GM19468 (cell line): ENCODE data around the gene RMND5A.
A peak's percentile ranks its signal among the peaks of the same experiment; 100 is the strongest.
"Not testable (repeated sequence)": the region's sequence is repeated elsewhere in the genome, so short reads cannot be mapped to it uniquely, and the experiment has no call there.

Experiments
- ATAC-seq: cut with Tn5 transposase; IDR thresholded peaks from one replicate; pipeline ENCODE4 v1.9.1; 2021; ENCODE audit warnings: mild to moderate bottlenecking, moderate library complexity, moderate number of reproducible peaks; ENCODE audit not compliant: unreplicated experiment; ENCODE audit errors: extremely low read depth

Gene RMND5A

DNA sequence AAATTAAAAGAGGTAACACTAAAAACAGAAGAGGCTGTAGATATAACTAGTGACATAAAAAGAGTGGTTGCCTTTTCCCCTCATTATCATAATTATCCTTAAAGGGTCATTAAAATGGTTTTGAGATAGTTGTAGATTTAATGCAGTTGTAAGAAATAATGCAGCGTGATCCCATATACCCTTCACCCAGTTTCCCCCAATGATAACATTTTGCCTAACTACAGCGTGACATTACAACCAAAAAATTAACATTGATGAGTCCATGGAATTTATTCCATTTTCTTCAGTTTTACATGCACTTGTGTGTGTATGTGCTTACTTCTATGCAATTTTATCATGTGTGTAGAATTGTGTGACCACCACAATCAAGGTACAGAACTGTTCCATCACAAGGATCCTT is 13.2 kb upstream of the RMND5A start:
- no peak for ATAC-seq

DNA sequence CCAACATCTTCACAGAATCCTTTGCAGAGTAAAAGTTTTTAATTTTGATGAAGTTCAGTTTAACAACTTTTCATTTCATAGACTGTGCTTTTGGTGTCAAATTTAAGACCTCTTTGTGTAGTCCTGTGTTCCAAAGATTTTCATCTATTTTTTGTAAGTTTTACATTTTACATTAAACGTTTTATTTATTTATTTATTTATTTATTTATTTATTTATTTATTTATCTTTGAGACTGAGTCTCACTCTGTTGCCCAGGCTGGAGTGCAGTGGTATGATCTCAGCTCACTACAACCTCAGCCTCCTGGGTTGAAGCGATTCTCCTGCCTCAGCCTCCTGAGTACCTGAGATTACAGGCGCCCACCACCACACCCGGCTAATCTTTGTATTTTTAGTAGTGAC is 12.0 kb upstream of the RMND5A start:
- not testable (repeated sequence) for ATAC-seq

- not testable (repeated sequence) for ATAC-seq
Observed at GRCh38 chr2:86714579-86715173, 5.4 kb upstream of the RMND5A start.

DNA sequence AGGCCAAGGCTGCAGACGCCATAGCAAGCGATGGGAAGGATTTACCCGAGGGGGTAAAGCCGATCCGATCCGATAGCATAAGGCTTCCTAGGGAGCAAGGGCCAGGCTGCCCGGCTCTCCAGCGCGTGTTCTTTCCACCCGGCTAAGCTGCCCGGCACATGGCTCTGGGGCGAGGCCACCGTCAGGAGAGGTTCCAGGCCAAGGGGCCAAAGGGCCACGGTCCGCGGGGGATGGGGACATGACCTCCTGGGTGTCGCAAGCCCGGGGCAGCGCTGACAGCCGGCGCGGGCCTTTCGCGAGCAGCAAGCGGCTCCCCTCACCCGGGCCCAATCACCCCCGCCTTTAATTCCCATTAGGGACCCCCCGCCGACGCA is 841 bp upstream of the RMND5A start:
- not testable (repeated sequence) for ATAC-seq

DNA sequence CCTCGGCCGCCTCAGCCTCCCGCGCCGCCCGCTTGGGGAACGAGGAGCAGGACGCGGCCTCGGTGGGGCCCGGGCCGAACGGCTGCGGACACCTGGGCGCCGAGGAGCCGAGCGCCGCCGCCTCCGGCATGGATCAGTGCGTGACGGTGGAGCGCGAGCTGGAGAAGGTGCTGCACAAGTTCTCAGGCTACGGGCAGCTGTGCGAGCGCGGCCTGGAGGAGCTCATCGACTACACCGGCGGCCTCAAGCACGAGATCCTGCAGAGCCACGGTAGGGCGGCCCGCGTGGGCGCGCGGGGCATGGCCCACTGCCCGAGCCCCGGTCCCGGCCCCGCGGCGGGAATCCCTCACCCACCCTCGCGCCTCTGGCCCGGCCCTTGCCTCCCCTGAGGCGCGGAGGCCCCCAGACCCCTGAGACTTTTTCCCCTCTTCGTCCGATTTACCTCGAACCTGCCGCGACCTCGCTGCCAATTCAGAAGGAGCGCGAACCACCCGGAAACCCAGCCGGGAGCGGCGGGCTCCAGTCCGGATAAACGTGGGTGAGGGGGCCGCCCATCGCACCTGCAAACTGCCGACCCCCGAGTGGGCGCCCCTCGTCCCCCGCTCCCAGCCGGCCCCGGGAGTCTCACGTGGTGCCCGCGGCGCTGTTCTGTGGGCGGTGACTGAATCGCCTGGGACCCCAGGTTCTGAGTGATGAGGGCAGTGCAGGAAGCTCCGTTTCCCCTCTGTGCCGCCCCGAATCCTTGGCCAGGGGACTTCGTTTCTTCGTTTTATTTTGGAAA is 639 bp downstream of the RMND5A start:
- peak; percentile 6 for ATAC-seq

DNA sequence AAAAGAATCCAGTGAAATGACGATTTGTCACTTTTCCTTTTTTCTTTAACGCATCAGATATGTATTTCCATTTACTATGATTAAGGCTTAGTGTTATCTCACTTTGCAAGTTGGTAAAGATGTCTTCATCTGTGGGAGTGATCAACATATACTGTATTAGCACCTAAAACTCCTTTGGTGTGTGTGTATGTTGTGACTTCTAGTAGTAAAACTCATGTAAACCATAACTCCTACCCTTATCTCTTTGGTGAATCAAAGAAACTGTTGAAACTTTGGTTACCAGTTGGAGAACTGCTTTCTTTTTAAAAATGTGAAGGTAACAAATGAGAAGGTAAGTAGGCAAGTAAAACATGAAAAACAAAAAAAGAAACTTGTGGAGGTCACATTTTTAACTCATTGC is 5.6 kb downstream of the RMND5A start:
- not testable (repeated sequence) for ATAC-seq

GRCh38 chr2:86732040-86732525 is 12.0 kb downstream of the RMND5A start:
- not testable (repeated sequence) for ATAC-seq

DNA sequence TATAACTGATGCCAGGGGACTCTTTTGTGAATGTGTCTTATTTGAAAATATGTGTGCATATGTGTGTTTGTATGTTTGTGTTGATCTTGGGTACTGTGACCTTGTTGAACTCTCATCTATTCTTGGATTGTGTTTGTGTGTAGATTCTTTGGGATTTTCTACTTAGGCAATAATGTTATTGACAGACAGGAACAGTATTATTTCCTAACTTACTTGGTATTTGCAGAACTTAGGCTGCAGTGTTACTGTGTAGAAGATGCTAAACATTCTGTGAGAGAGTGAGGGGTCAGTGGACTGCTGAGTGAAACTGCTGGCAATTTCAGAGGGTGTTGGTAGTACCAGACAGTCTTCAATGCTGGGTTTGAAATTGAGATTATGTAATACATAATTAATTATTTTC is 12.7 kb downstream of the RMND5A start:
- ATAC-seq, result not testable (repeated sequence)

GRCh38 chr2:86733528-86733927 is 13.4 kb downstream of the RMND5A start:
- ATAC-seq, result not testable (repeated sequence)

DNA sequence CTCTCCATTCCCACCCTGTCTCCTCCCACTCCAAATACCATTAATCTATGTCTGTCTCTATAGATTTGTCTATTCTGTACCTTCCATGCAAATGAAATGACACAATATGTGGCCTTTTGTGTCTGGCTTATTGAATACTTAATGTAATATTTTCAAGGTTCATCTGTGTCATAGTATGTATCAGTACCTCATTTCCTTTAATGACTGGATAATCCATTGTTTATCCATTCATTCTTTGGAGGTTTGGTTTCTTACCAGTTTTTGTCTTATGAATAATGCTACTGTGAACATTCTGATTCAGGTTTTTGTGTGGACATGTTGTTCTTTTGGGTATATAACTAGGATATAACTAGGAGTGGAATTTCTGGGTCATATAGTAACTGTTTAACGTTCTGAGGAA is 14.8 kb downstream of the RMND5A start:
- ATAC-seq, result not testable (repeated sequence)

GRCh38 chr2:86739485-86739884 is 19.4 kb downstream of the RMND5A start:
- ATAC-seq, result not testable (repeated sequence)

- ATAC-seq, result not testable (repeated sequence)
Observed at GRCh38 chr2:86739889-86740288, 19.8 kb downstream of the RMND5A start.

DNA sequence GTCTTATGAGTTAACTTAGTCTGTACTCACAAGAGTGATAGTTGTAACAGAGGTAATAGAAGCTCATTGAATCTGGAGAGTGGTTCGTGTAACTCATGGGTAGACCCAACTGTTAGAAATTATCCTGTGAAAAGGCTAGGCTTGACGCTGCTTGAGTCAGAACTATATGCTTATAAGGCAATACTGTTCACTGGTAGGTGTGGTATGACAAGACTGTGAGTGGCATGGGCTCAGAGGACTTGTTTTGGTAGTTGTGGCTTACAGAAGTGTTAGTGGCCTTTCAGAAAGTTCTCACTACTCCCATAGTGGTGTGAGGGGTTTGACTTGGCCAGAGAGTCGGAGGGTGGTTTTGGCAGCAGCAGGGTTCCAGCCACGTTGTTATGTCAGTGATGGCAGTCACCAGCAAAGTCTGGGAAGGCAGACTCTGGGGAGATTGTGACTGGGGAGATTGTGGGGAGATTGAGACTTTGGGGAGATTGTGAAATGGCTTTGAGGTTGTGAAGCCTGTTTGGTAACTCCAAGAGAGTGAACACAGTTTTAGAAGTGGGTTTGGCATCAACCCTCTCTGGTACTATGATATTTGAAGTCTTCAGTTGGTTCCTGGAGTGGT is 21.9 kb downstream of the RMND5A start:
- ATAC-seq, result not testable (repeated sequence)

- ATAC-seq, result no peak
Observed at GRCh38 chr2:86744152-86744551, 24.1 kb downstream of the RMND5A start.

DNA sequence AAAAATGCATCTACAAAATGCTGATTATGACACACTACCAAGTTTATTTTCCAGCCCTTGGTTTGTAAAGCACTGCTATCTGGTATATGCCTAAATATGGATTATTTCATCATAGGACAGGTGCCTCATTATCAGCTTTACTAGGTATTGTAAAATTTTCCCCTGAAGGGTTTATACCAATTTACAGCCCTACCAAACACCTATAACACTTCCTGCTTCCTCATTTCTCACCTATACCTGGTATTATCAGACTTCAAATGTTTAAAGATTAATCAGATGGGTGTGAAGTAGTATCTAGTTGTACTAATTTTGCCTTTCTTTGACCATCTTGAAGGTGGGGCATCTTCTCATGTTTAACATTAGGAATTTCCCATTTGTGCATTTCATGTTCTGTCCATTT is 26.8 kb downstream of the RMND5A start:
- no peak for ATAC-seq

GRCh38 chr2:86747711-86748639 is 27.9 kb downstream of the RMND5A start:
- no peak for ATAC-seq

DNA sequence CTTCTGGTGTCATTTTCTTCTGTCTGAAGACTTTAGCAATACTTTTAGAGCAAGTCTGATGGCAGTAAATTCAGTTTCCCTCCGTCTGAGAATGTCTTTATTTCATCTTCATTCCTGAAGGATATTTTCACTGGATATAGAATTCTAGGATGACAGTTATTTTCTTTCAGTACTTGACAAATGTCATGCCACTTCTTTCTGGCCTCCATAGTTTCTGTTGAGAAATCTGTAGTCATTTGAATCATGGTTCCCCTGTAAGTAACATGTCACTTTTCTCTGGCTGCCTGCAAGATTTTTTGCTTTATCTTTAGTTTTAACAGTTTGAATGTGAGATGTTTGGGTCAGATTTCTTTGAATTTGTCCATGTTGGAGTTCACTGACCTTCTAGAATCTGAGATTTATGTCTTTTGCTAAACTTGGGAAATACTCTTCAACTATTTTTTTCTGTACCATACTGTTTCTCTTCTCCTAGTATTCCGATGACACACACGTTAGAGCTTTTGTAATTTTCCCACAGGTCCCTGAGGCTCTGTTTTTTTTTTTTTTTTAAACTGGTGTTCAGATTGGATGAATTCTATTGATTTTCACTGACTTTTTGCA is 30.2 kb downstream of the RMND5A start:
- no peak for ATAC-seq

DNA sequence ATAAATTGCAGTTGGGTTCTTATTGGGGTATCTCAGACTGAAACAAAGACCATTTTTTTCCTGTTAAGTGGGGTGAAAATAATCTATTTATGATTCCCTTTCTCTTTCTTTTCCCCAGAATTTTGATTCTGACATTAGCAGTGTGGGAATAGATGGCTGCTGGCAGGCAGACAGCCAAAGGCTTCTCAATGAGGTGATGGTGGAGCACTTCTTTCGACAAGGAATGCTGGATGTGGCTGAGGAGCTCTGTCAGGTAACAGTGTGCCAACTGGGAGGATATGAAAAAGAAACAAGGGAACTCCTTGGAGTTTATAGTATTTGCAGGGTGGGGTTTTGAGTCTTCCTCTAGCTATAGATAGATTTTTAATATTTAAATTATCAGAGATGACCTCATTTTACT is 31.7 kb downstream of the RMND5A start:
- no peak for ATAC-seq

- no peak for ATAC-seq
Observed at GRCh38 chr2:86752934-86753333, 32.8 kb downstream of the RMND5A start.

- ATAC-seq, result no peak
Observed at GRCh38 chr2:86753606-86754005, 33.5 kb downstream of the RMND5A start.
